HG03439 (cell line): Measurements from ENCODE around the gene SLC1A2.

Experiments
- ATAC-seq: cut with Tn5 transposase; IDR thresholded peaks from one replicate; pipeline ENCODE4 v1.9.1; 2021; ENCODE audit warnings: mild to moderate bottlenecking, moderate library complexity; ENCODE audit not compliant: unreplicated experiment

Gene SLC1A2

GRCh38 chr11:35305670-35306382 is 113.5 kb downstream of the SLC1A2 start:
- no peak for ATAC-seq

GRCh38 chr11:35304900-35305460 is 114.4 kb downstream of the SLC1A2 start:
- no peak for ATAC-seq

DNA sequence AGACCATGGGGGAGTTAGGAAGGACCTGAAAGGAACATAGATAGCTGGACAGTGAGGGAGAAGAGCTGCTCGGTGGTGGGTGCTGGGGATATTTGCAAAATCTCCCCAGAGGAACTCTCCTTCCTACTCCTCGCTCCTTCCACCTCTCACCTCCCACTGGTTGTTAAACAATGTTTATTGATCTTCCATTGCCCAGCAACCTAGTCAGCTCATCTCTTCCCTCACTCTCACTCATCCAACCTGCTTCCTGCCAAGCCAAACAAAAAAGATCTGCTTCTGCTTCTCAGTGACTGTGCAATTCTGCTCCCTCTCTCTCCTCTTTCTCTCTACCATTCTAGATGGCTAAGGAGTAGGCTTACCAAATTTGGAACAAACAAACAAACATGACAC is 115.0 kb downstream of the SLC1A2 start:
- ATAC-seq: no peak

GRCh38 chr11:35303596-35304385 is 115.6 kb downstream of the SLC1A2 start:
- no peak for ATAC-seq

- ATAC-seq: no peak
Observed at GRCh38 chr11:35302398-35302797, 117.0 kb downstream of the SLC1A2 start.

DNA sequence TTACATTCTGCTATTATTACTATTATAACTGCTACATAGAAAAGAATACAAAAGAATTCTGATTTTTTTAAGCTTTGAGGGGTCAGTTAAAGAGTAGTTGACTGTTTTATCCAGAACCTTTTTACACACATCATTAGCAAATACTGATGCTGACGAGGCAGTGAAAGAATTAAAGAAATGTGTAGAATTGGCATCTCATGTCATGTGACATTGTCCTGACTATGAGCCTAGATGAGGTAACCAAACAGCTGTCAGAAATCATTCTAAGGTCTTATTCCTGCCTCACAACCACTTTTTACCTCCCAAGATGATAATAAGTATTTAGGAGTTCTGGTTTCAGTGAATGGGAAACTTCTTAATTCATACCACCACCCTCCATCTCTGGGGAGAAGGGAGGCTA is 121.0 kb downstream of the SLC1A2 start:
- no peak for ATAC-seq

DNA sequence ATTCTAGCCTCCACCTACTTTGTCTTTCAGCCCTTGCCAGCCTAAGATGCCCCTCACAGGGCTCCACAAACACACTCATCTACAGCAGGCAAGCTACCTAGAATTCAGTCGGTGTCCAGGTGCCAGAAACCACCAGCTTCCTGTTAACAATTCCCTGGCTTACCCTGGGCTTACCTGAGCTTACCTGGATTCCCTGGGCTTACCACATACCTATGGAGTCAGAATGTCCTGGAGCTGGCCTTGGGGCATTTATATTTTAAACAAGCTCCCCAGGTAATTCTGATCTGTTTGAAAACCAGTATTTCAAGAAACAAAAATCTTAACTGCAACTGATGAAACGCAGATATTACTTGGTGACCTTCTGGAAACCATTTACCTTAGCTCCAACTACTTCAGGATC is 123.6 kb downstream of the SLC1A2 start:
- ATAC-seq: no peak

- ATAC-seq: no peak
Observed at GRCh38 chr11:35293699-35294098, 125.7 kb downstream of the SLC1A2 start.

GRCh38 chr11:35293035-35293434 is 126.3 kb downstream of the SLC1A2 start:
- no peak for ATAC-seq

- no peak for ATAC-seq
Observed at GRCh38 chr11:35292279-35292678, 127.1 kb downstream of the SLC1A2 start.

- no peak for ATAC-seq
Observed at GRCh38 chr11:35290876-35291275, 128.5 kb downstream of the SLC1A2 start.

DNA sequence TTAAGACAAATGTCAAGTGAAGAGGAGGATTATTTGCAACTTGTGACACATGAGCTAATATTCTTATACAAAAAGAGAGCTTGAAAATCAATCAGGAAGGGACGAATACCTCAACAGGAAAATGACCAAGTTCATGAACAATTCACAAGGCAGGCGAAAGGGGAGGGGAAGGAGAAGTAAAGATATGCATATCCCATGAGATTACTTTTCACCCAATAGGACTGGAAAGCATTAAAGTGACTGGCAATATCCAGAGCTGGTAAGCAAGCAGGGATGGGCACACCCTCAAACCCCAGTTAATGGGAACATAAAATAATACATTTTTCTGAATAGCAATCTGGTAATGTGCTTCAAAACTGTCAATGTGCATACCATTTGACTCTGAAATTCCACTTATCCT is 129.5 kb downstream of the SLC1A2 start:
- no peak for ATAC-seq

DNA sequence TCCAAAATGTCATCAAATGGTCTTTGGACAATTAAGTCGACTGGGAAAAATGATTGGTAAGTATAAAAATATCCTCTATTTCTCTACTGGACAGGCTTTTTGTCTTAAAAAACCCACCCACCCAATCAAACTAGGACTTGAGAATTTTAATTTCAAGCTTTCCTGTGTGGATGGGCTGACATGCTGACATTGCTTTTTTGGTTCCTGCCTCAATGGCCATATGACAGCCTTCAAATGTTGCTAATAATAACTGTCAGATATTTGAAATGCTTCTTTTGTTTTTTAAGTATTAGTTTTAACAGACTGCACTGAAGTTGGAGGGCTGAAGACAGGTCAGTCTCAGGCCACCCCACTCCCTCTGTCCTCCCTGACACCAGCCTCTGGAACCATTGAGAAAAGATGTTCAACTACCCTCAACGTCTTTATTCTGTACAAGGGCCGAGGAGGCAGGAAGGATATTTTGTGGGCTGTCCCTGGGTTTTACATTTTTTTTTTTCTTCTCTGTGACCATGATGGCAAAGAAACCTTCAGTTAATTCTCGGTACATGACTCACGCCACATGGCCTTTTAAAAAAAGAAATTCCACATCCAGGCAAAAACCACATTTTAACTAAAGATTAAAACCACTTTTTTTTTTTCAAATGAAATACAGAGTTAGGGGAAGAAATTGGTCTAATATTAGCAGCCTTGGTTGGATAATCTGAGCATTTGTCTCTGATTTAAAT is 130.4 kb downstream of the SLC1A2 start:
- no peak for ATAC-seq

DNA sequence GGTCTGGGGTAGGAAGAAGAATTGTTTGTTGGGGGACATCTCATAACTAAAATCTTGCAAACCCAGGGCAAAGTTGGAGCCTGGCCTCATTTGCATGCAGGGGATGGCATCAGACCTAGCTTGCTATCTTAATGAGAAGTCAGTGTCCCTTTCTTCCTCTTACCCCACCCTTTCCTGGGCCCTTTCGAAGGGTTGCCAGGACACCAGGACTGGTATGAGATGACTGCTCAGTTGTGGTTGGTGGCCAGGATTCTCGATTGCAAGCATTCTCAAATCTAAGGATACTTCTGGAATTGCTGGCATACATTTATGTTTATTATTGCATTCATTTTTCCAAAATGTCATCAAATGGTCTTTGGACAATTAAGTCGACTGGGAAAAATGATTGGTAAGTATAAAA is 131.0 kb downstream of the SLC1A2 start:
- ATAC-seq: no peak

DNA sequence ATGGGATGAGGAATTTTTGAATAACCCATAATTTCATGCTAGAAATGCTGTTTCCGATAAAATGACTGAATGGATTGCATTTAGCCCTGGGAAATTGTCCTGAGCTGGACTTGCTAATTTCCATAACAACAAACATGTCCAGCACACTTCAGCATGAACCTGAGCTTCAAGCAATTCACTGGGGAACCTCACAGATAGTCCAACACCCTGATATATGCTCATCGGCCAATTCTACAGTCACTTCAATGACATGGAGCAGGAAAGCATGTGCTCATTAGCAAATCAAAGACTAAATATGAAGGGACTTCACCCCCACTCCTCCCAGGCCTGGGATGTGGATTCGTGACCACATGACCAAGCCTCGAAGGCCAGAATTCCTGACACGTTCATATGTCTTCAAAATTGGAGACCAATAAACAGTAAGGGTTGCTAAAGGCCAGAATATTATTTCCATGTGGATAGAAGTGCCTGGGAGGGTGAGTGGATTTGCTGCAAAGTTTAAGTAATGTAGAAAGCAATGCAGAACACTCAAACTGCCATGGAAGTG is 131.9 kb downstream of the SLC1A2 start:
- ATAC-seq: no peak

GRCh38 chr11:35286126-35286525 is 133.2 kb downstream of the SLC1A2 start:
- no peak for ATAC-seq

DNA sequence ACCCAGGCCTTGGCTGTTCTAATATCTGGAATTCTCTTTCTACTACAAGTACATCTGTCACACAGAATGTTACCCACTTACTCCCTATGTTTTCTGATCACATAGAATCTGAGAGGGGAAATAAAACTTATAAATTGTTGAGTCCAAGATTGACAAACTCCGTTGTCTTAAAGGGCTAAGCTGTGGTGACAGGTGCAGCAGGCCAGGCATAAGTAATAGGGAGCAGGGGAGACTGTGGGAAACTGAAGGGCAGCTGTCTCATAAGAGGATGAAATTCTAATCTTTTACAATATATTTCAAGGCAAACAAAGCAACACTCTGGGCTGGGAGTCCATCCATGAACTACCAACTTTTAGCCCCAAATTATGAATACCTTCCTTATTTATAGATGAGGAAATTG is 133.9 kb downstream of the SLC1A2 start:
- no peak for ATAC-seq

GRCh38 chr11:35282221-35282882 is 137.0 kb downstream of the SLC1A2 start:
- ATAC-seq: no peak

- no peak for ATAC-seq
Observed at GRCh38 chr11:35281169-35281688, 138.1 kb downstream of the SLC1A2 start.

- ATAC-seq: no peak
Observed at GRCh38 chr11:35280727-35281126, 138.6 kb downstream of the SLC1A2 start.
